ENCODE data around the gene MYMK.

DNA sequence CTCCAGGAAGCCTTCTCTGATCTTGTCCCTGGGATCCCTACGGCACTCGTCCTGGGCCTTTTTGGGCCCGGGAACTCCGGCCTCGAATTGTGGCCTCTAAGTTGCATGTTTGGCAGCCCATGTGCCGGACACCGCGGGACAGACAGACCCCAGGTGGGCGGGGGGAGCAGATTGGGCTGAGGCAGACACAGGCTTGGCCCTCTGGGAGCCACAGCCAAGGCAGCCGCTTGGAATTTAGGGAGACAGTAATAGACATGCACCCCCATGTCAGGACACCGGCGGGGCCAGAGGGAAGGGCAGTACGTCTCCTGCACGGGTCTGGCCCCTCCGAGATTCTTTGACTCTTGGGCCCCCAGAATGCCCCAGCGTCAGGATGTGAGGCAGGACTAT lies 45.9 kb upstream of the MYMK start:
- TF ChIP-seq, protein P1, sequence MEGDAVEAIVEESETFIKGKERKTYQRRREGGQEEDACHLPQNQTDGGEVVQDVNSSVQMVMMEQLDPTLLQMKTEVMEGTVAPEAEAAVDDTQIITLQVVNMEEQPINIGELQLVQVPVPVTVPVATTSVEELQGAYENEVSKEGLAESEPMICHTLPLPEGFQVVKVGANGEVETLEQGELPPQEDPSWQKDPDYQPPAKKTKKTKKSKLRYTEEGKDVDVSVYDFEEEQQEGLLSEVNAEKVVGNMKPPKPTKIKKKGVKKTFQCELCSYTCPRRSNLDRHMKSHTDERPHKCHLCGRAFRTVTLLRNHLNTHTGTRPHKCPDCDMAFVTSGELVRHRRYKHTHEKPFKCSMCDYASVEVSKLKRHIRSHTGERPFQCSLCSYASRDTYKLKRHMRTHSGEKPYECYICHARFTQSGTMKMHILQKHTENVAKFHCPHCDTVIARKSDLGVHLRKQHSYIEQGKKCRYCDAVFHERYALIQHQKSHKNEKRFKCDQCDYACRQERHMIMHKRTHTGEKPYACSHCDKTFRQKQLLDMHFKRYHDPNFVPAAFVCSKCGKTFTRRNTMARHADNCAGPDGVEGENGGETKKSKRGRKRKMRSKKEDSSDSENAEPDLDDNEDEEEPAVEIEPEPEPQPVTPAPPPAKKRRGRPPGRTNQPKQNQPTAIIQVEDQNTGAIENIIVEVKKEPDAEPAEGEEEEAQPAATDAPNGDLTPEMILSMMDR (IDR thresholded peaks at IDR 0.05) = no peak
- no peak for TF ChIP-seq POLR2A (IDR thresholded peaks at IDR 0.05)
